GM19463 (cell line): ENCODE results near the gene TMC4.
"Not testable (repeated sequence)": the region's sequence is repeated elsewhere in the genome, so short reads cannot be mapped to it uniquely, and the experiment has no call there.

Experiments used
- ATAC-seq: cut with Tn5 transposase; IDR thresholded peaks from one replicate; pipeline ENCODE4 v1.9.1; 2021; ENCODE audit warnings: mild to moderate bottlenecking, moderate library complexity; ENCODE audit not compliant: unreplicated experiment

TMC4 gene

GRCh38 chr19:54180691-54181091 lies 7.7 kb upstream of the TMC4 start:
- ATAC-seq, result no peak

GRCh38 chr19:54179921-54180461 lies 7.0 kb upstream of the TMC4 start:
- no peak for ATAC-seq

GRCh38 chr19:54179262-54179852 lies 6.4 kb upstream of the TMC4 start:
- no peak for ATAC-seq

GRCh38 chr19:54178581-54179261 lies 5.8 kb upstream of the TMC4 start:
- no peak for ATAC-seq

GRCh38 chr19:54173951-54174834 lies 1.2 kb upstream of the TMC4 start:
- ATAC-seq, result no peak

GRCh38 chr19:54173359-54173699 lies 369 bp upstream of the TMC4 start:
- ATAC-seq, result no peak

GRCh38 chr19:54171736-54172431 lies 1.1 kb downstream of the TMC4 start:
- not testable (repeated sequence) for ATAC-seq

GRCh38 chr19:54169149-54169740 lies 3.7 kb downstream of the TMC4 start:
- ATAC-seq, result no peak

- ATAC-seq, result no peak
Observed at GRCh38 chr19:54168174-54168917, 4.6 kb downstream of the TMC4 start.

GRCh38 chr19:54165222-54165621 lies 7.7 kb downstream of the TMC4 start:
- ATAC-seq, result no peak

- no peak for ATAC-seq
Observed at GRCh38 chr19:54164369-54165068, 8.4 kb downstream of the TMC4 start.

GRCh38 chr19:54162884-54163283 lies 10.1 kb downstream of the TMC4 start:
- ATAC-seq, result no peak

- no peak for ATAC-seq
Observed at GRCh38 chr19:54162241-54162805, 10.6 kb downstream of the TMC4 start.

GRCh38 chr19:54160854-54161253 lies 12.1 kb downstream of the TMC4 start:
- no peak for ATAC-seq

- no peak for ATAC-seq
Observed at GRCh38 chr19:54160182-54160811, 12.7 kb downstream of the TMC4 start.

- peak; percentile 91 for ATAC-seq
Observed at GRCh38 chr19:54159352-54160181, 13.4 kb downstream of the TMC4 start, which contains the start of gene LENG1. TSS of gene LENG1 (minus strand) at chr19:54159721. CDS start at chr19:54159695, 26 bp downstream.

GRCh38 chr19:54158812-54159351 lies 14.1 kb downstream of the TMC4 start:
- no peak for ATAC-seq
